Fibroblast of peridontal ligament (primary cell): ENCODE measurements around the gene LARGE1.

Experiments
- DNase-seq: peaks from one replicate; pipeline ENCODE4 v3.0.0-alpha.2; 2010; ENCODE audit errors: extremely low read depth

Gene LARGE1

GRCh38 chr22:33564683-33565082 is 355.6 kb downstream of the LARGE1 start:
- DNase-seq: no peak

- no peak for DNase-seq
Measured at GRCh38 chr22:33563220-33563964, 356.9 kb downstream of the LARGE1 start.

GRCh38 chr22:33562501-33562900 is 357.8 kb downstream of the LARGE1 start:
- DNase-seq: no peak

GRCh38 chr22:33561149-33561807 is 359.0 kb downstream of the LARGE1 start:
- DNase-seq: no peak

- DNase-seq: no peak
Measured at GRCh38 chr22:33557836-33558235, 362.4 kb downstream of the LARGE1 start.

GRCh38 chr22:33555814-33556522 is 364.3 kb downstream of the LARGE1 start:
- DNase-seq: no peak

GRCh38 chr22:33553493-33553892 is 366.8 kb downstream of the LARGE1 start:
- DNase-seq: no peak

- DNase-seq: no peak
Measured at GRCh38 chr22:33544707-33545106, 375.6 kb downstream of the LARGE1 start.

- DNase-seq: no peak
Measured at GRCh38 chr22:33542722-33543121, 377.6 kb downstream of the LARGE1 start.

- DNase-seq: no peak
Measured at GRCh38 chr22:33542153-33542552, 378.1 kb downstream of the LARGE1 start.

GRCh38 chr22:33539902-33540751 is 380.1 kb downstream of the LARGE1 start:
- DNase-seq: no peak

- no peak for DNase-seq
Measured at GRCh38 chr22:33539202-33539901, 380.9 kb downstream of the LARGE1 start.

GRCh38 chr22:33538277-33538885 is 381.9 kb downstream of the LARGE1 start:
- DNase-seq: no peak

- no peak for DNase-seq
Measured at GRCh38 chr22:33537059-33537458, 383.2 kb downstream of the LARGE1 start.

- DNase-seq: no peak
Measured at GRCh38 chr22:33535937-33536875, 384.1 kb downstream of the LARGE1 start.

- DNase-seq: no peak
Measured at GRCh38 chr22:33529424-33530113, 390.7 kb downstream of the LARGE1 start.

- no peak for DNase-seq
Measured at GRCh38 chr22:33528183-33528582, 392.1 kb downstream of the LARGE1 start.

GRCh38 chr22:33526434-33527107 is 393.7 kb downstream of the LARGE1 start:
- DNase-seq: no peak
